ENCODE measurements around the gene FDCSP. TPM values are rescaled to one million over a fixed set of nuclear protein-coding genes. Genes with fewer than 3 reads are reported as not detected.

The FDCSP gene
- total and polyA plus RNA-seq, 2 donors (not counting 1 experiment from before 2014, with no cell fraction given), result not detected

- Mint-ChIP-seq H3K27ac (no peak overlapping the region), H3K27me3 (no peaks in the 10 kb centered on the region), H3K4me3 (no peak overlapping the region), H3K9me3 (ENCODE audit: insufficient read depth) (no peaks in the 10 kb centered on the region), H3K4me1 (no peaks in the 10 kb centered on the region)
- CTCF ChIA-PET, result no interaction called here
- no peaks in the 10 kb centered on the region for H3K27me3 ChIP-seq (replicated peaks in 1 of 4; ENCODE audit: control extremely low read depth in 1 of 4, control insufficient read depth in 3 of 4, insufficient read depth in 4 of 4, low read length in 3 of 4)
- POLR2A ChIA-PET, result no interaction called here
- no CpG with 5 or more reads among the region's 1 CpG for WGBS (ENCODE audit: insufficient coverage)
- no peaks in the 10 kb centered on the region for H4K20me1 ChIP-seq (ENCODE audit: control insufficient read depth, insufficient read depth, low read length, poor library complexity, severe bottlenecking)
- DNase-seq (no peak), ATAC-seq (ENCODE audit: low read depth) (no peak)
- H3K79me2 ChIP-seq (ENCODE audit: control insufficient read depth, insufficient read depth, low read length), result no peaks in the 10 kb centered on the region
- TF ChIP-seq, protein P1, sequence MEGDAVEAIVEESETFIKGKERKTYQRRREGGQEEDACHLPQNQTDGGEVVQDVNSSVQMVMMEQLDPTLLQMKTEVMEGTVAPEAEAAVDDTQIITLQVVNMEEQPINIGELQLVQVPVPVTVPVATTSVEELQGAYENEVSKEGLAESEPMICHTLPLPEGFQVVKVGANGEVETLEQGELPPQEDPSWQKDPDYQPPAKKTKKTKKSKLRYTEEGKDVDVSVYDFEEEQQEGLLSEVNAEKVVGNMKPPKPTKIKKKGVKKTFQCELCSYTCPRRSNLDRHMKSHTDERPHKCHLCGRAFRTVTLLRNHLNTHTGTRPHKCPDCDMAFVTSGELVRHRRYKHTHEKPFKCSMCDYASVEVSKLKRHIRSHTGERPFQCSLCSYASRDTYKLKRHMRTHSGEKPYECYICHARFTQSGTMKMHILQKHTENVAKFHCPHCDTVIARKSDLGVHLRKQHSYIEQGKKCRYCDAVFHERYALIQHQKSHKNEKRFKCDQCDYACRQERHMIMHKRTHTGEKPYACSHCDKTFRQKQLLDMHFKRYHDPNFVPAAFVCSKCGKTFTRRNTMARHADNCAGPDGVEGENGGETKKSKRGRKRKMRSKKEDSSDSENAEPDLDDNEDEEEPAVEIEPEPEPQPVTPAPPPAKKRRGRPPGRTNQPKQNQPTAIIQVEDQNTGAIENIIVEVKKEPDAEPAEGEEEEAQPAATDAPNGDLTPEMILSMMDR (IDR thresholded peaks at IDR 0.05), result no peak
- no peak for TF ChIP-seq EZH2 (IDR thresholded peaks at IDR 0.05; ENCODE audit: borderline replicate concordance, insufficient read depth, low read depth, low read length, poor library complexity, severe bottlenecking)
- no peak overlapping the region for H3K4me2 ChIP-seq (replicated peaks; ENCODE audit: low read depth, low read length, poor library complexity, severe bottlenecking)
- no peak overlapping the region for H3K4me3 ChIP-seq (ENCODE audit: control extremely low read depth in 1 of 5, extremely low read depth in 1 of 5, insufficient read depth in 1 of 5, low read depth in 2 of 5, low read length in 4 of 5)
- H3K9ac ChIP-seq (ENCODE audit: low read length), result no peak overlapping the region
- H3K9me3 ChIP-seq (ENCODE audit: control extremely low read depth in 1 of 3, control insufficient read depth in 2 of 3, insufficient read depth in 1 of 3, low read length in 2 of 3), result no peaks in the 10 kb centered on the region
- intact Hi-C loops (cut with micrococcal nuclease), result no loop called here
- no peaks in the 10 kb centered on the region for H3K4me1 ChIP-seq (ENCODE audit: control insufficient read depth in 2 of 2, insufficient read depth in 2 of 2, low read length in 2 of 2)
- H2AFZ ChIP-seq (ENCODE audit: insufficient read depth, low read depth, low read length, poor library complexity, severe bottlenecking), result no peak overlapping the region
- H3K27ac ChIP-seq (ENCODE audit: low read length in 2 of 2), result no peak overlapping the region
- H3K36me3 ChIP-seq (replicated peaks in 1 of 2; ENCODE audit: control extremely low read depth in 1 of 2, control insufficient read depth in 1 of 2, extremely low read depth in 1 of 2, insufficient read depth in 2 of 2, low read length in 1 of 2), result no peaks in the 10 kb centered on the region
Observed at GRCh38 chr4:70191647-70192046, 34.3 kb upstream of the FDCSP start.

DNA sequence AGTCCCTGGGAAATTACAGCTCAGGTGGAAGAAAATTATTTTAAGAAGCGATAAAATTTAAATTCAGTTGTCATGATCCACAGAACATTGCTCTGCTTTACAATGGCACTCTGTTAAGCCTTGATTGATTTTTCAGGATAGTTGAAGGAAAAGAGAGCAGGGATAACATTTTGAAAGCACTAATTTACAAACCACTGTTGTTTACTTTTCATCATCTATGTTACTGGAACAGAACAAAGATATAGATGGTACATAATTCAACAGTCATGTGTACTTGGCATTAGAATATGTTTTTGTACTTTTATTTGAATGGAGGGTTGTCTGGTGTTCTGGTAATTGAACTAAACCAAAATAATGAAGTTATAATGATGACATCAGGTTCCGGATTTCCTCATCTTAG, 33.0 kb upstream of the FDCSP start:
- no peaks in the 10 kb centered on the region for H4K20me1 ChIP-seq (ENCODE audit: control insufficient read depth, insufficient read depth, low read length, poor library complexity, severe bottlenecking)
- ATAC-seq (ENCODE audit: low read depth) (no peak), DNase-seq (no peak)
- intact Hi-C loops (cut with micrococcal nuclease), result no loop called here
- H2AFZ ChIP-seq (ENCODE audit: insufficient read depth, low read depth, low read length, poor library complexity, severe bottlenecking), result no peak overlapping the region
- H3K27me3 ChIP-seq (replicated peaks in 1 of 4; ENCODE audit: control extremely low read depth in 1 of 4, control insufficient read depth in 3 of 4, insufficient read depth in 4 of 4, low read length in 3 of 4), result no peaks in the 10 kb centered on the region
- H3K4me2 ChIP-seq (replicated peaks; ENCODE audit: low read depth, low read length, poor library complexity, severe bottlenecking), result no peak overlapping the region
- no peak overlapping the region for H3K9ac ChIP-seq (ENCODE audit: low read length)
- CTCF ChIA-PET, result no interaction called here
- TF ChIP-seq, protein P1 (IDR thresholded peaks at IDR 0.05), result no peak
- TF ChIP-seq EZH2 (IDR thresholded peaks at IDR 0.05; ENCODE audit: borderline replicate concordance, insufficient read depth, low read depth, low read length, poor library complexity, severe bottlenecking), result no peak
- no peaks in the 10 kb centered on the region for H3K79me2 ChIP-seq (ENCODE audit: control insufficient read depth, insufficient read depth, low read length)
- no peak overlapping the region for H3K27ac ChIP-seq (ENCODE audit: low read length in 2 of 2)
- POLR2A ChIA-PET, result no interaction called here
- H3K36me3 ChIP-seq (replicated peaks in 1 of 2; ENCODE audit: control extremely low read depth in 1 of 2, control insufficient read depth in 1 of 2, extremely low read depth in 1 of 2, insufficient read depth in 2 of 2, low read length in 1 of 2), result no peaks in the 10 kb centered on the region
- no peaks in the 10 kb centered on the region for H3K9me3 ChIP-seq (ENCODE audit: control extremely low read depth in 1 of 3, control insufficient read depth in 2 of 3, insufficient read depth in 1 of 3, low read length in 2 of 3)
- no peaks in the 10 kb centered on the region for H3K4me1 Mint-ChIP-seq
- no peaks in the 10 kb centered on the region for H3K4me1 ChIP-seq (ENCODE audit: control insufficient read depth in 2 of 2, insufficient read depth in 2 of 2, low read length in 2 of 2)
- no peak overlapping the region for H3K4me3 Mint-ChIP-seq
- no peaks in the 10 kb centered on the region for H3K27me3 Mint-ChIP-seq
- WGBS (ENCODE audit: insufficient coverage), result no CpG with 5 or more reads among the region's 2 CpGs
- no peaks in the 10 kb centered on the region for H3K9me3 Mint-ChIP-seq (ENCODE audit: insufficient read depth)
- H3K27ac Mint-ChIP-seq, result no peak overlapping the region
- no peak overlapping the region for H3K4me3 ChIP-seq (ENCODE audit: control extremely low read depth in 1 of 5, extremely low read depth in 1 of 5, insufficient read depth in 1 of 5, low read depth in 2 of 5, low read length in 4 of 5)
